Forelimb muscle (tissue), 1 donor: ENCODE data around the gene HRH3. TPM values are rescaled to one million over a fixed set of nuclear protein-coding genes. Genes with fewer than 3 reads are reported as not detected.

Experiments
- DNase-seq: peaks from one replicate; pipeline ENCODE4 v3.0.0-alpha.2; 2013; ENCODE audit warnings: low read depth
- polyA plus RNA-seq: library from polyadenylated mRNA; unstranded; fragments of 120-200 nt; gene quantifications from one replicate; pipeline ENCODE4 v1.2.1, GENCODE V29; 2013; ENCODE audit not compliant: insufficient read length

Gene HRH3
- 2.9 TPM for polyA plus RNA-seq

DNA sequence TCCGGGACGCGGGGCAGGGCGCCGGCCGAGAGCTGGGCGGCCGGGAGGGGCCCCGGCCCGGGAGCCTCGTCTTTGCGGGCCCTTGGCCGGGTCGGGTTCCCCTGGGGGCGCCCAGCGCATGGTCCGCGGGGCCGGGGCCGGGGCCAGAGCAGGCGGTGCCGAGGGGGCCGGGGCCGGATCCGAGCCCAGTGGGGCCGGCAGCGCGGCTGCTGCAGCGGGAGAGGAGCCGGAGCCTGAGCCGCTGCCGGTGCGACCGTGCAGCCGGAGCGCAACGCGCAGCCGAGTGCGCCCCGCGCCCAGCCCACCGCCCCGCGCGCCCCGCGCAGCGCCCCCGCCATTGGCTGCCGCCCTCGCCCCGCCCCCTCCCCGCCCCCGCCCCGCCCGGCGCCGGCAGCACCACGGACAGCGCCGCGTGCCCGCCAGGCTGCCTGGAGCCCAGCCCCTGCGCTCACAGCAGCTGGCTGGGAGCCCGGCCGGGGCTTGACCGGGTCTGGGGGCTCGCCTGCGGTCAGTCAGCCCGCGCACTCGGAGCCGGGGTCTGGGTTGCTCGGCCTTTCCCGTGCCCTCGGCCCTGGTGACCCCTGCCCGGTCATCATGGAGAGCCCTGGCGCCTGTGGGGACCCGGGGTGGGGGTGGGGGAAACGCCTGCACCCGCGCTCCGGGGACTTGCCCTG is at the start of gene HRH3:
TSS of gene HRH3 (minus strand) at position 287 of the 674 bp plus-strand sequence. CDS start 308 bp downstream, outside the sequence.
- no peak for DNase-seq

DNA sequence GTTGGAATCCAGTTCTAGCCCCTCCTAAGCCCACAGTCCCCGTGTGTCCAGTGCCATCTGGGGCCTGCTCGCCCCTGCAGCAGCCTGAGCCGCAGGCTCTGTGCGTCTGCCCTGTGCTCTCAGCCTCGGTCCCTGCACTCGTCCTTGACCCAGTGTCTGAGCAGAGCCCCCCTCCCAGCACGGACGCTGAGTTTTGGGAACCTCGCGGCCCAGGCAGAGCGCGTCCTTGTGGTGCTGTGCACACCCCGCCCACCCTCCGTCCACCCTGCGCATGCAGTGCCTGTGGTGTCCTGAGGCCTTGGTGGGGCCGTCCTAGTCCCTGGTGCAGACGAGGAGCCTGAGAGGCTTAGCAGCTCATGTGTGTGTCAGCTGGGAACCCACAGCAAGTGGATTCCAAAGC is 49.8 kb upstream of the HRH3 start:
- DNase-seq: no peak

DNA sequence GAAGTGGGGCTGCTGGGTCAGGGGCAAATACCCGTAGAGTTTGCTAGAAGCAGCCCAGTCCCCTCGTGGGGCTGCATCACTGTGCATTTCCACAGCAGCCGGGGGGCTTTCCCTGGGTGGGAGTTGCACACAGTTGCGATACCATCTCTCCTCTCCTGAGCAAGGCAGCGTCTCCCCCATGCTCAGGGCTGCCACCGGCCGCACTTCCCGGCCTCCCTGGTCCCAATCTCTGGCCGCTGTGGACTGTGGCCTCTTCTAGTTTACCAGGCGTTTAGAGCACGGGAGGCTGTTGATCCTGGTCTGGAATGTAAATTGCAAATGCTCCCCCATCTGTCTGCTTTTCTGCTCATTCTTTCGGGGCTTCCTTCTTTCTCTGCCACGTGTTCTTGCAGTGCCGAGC is 49.3 kb upstream of the HRH3 start:
- DNase-seq: no peak

DNA sequence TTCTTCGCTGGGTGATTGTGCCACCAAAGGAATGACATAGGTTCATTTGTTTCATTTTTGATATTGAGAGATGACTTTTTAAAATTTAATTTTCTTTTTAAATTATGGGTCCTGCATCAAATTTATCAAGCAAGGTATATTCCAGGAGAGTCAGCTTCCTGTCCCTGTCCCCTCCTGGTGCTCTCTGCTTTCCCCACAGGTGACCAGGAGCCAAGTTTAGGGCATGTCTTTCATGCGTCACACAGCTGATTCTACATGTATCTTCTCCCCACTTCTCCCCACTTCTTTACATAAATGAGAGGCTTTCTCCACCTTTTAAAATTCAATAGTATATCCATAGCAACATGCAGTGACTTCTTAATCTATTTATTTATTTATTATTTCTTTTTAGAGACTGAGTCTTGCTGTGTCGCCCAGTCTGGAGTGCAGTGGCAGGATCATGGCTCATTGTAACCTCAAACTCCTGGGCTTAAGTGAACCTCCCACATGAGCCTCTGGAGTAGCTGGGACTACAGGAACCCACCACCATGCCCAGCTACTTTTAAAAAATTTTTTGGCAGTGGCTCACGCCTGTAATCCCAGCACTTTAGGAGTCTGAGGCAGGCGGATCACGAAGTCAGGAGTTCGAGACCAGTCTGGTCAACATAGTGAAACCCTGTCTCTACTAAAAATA is 48.3 kb upstream of the HRH3 start:
- no peak for DNase-seq

DNA sequence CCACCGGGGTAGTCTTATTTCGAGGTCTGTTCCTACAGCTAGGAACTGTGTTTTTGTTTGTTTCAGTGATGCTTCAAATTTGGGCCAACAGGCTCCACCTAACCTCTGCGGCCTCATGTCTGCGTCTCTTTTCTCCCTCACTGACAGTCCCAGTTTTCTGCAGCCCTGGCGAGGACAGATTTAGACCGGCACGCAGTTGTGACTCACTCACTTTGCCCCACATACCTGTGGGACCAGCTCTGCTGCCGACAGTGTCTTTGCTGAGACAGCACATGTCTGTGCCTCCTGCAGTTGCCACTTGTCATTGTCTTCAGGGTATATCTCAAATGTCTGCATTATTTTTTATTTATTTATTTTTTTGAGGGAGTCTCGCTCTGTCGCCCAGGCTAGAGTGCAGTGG is 47.5 kb upstream of the HRH3 start:
- no peak for DNase-seq

DNA sequence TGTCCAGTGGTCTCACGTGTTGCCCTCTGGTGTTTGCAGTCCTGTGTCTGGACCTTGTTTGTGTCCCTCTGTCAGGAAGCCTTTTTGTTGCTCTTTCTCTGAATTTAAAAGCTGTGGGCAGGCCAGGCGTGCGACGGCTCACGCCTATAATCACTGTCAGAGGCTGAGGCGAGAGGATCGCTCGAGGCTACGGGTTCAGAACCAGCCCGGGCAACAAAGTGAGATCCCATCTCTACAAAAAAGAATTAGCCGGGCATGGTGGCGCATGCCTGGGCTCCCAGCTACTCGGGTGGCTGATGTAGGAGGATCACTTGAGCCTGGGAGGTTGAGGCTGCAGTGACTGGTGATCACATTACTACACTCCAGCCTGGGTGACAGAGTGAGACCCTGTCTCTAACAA is 46.8 kb upstream of the HRH3 start:
- no peak for DNase-seq

DNA sequence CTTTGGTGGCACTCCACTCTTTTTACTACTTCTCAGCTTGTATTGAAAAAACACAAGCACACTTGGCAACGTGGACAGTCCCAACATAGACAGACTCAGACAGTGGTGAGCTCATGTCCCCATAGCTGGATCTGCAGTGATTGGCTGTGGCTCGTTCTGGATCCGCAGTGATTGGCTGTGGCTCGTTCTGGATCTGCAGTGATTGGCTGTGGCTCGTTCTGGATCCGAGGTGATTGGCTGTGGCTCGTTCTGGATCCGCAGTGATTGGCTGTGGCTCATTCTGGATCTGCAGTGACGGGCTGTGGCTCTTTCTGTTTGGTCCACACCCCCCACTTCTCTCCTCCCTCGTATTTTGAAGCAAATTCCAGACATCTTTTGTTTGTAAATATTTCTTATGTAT is 46.3 kb upstream of the HRH3 start:
- DNase-seq: no peak

DNA sequence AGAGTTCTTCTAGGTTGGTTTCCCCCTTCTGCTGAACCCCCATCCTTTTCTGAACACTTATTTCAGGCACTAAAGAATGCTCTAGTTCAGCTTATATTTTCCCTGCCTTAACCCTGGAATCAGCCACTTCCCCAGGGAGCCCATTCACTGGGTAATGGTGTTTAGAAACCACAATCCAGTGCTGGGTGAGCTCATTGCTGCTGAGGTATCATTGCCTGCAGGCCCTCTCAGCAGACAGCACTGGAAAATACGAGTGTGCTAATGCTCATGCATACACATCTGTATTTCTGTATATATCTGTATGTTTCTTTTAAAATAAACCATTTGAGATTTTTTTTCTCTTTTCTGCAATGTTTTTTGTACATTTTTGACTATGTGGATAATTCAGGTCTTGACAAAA is 45.3 kb upstream of the HRH3 start:
- no peak for DNase-seq

DNA sequence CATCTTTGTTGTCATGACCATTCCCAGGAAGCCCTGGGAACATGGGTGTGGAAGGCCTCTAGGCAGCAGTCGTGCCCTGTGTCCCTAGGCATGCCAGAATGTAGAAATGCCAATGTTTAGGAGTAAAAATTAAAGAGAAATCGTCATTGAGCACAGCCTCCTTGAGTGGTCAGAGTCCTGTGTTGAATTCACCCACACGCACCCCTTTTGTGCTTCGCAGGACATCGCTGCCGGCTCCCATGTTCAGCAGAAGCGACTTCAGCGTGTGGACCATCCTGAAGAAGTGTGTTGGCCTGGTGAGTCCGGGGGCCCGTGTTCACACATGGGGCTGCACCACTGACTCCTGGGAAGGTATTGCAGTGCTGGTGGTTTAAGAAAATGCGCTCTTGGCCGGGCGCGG is 43.3 kb upstream of the HRH3 start:
- no peak for DNase-seq

DNA sequence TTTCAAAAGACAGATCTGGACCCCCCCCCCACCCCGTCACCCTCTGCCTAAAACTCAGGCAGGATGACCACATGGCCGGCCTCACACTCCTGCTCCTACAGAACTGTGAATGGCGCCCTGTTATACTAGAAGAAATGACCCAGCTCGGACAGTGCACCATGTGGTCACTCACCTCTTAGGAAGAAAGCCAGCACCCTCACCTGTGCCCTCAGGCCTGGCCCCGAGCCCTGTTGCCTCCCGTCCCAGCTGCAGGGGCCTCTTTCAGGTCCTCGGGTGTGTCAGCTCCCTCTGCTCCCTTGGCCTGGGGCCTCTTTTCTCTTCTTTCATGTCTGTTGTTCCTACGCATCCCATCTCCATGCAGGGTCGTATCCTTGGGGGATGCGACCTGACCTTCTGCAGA is 42.0 kb upstream of the HRH3 start:
- no peak for DNase-seq

DNA sequence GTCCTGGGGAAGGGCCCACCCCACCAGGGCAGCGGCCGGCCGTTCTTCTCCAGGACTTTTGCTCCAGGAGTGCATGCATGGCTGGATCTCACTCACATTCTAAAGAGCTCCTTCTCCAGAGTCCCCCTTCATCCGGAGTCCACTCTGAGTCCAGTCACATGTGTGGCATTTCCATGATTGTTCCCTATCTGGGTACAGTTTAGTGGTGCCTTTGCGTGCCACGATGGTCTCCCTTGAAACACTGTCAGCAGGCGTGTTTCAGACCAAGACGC is 39.2 kb upstream of the HRH3 start:
- DNase-seq: no peak

DNA sequence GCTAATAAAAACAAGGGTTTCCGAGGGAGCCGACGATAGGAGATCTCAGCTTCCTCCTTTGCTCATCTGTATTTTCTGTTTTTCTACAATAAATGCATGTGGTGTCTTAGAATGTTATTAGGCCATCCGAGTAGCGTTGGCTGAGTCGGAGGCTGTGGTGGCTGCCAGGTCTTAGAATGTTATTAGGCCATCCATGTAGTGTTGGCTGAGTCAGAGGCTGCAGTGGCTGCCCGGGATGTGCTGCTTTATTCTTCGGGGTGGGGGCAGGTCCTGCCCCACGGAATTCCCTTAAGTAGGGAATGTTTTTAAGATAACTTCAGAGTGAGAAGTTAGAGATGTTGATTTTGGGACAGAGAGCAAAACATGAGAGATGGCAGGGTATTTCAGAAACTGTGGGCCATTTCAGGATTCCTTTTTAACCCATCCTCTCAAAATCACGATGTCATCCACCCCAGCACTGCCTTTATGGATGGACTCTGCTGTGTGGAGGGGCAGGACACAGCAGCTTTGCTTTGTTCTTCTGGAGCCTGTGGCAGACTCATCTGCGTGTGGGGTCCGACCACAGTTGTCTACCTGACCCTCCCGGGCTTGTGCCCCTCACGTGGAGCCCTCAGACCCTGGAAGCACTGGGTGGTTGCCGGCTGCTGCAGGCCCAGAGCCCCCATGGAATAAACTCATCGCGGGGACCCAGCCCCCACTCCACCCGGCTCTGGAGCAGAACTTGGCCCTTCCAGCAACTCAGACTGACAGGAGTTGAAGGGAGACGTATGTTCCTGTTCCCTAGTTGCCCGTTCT is 38.6 kb upstream of the HRH3 start:
- DNase-seq: no peak

DNA sequence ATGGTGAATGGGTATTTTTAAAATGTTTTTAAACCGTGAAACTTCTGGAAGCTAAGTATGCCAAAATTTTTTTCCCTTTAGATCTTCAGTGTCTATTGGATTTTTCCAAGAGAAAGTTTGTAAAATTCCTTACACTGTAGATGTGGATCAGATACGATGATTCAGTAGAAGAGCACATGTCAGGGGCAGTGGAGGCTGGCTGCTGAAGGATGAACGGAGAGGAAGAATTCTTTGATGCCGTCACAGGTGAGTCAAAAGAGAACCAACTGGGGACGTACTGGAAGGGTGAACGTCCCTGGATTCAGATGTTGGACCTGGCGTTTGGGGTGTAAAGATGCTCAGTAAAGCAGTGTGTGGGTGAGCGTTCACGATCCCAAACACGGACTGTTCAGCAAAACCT is 35.9 kb upstream of the HRH3 start:
- no peak for DNase-seq

DNA sequence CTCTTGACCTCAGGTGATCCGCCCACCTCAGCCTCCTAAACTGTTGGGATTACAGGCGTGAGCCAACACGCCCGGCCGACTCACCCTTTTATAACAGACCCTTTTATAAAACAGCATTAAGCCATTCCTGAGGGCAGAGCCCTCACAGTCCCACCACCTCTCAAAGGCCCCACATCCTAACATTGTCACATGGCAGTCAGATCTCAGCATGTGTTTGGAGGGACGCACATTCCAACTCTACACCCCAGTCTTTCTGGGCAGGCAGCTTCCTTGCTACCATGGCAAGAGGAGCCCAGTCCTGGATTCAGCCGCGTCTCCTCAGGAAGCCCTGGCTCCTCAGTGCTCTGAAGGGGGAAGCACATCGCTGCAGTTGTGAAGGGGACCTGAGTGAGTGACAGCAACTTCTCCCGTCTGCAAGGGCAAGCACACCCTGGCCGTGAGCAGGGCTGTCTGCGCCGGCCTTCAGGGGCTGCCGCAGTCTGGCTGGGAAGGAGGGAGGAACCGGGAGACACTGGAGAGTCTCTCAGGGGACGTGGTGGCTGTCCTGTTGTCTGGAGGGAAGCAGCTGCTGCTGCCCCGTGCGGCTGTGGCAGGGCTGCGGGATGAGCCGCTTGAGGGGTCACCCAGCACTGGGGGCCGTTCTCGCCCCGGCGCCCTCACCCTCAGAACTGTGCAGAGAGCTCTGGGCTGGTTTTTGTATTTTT is 34.1 kb upstream of the HRH3 start:
- DNase-seq: no peak

DNA sequence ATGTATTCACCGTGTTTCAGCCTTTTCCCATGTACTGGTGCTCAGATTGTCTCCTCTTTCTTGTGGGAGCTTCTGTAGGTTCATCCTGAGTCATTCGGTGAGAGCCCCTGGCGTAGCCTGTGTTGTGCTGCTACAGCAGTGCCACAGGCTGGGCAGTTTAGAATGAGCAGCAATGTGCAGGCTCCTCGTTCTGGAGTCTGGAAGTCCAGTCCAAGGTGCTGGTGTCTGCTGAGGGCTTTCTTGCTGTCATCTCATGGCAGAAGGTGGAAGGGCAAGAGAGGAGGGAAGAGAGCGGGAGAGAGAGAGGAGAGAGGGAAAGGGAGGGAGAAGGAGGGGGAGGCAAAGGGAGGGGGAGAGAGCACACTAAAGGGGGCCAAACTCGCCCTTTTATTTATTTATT is 33.3 kb upstream of the HRH3 start:
- DNase-seq: no peak

DNA sequence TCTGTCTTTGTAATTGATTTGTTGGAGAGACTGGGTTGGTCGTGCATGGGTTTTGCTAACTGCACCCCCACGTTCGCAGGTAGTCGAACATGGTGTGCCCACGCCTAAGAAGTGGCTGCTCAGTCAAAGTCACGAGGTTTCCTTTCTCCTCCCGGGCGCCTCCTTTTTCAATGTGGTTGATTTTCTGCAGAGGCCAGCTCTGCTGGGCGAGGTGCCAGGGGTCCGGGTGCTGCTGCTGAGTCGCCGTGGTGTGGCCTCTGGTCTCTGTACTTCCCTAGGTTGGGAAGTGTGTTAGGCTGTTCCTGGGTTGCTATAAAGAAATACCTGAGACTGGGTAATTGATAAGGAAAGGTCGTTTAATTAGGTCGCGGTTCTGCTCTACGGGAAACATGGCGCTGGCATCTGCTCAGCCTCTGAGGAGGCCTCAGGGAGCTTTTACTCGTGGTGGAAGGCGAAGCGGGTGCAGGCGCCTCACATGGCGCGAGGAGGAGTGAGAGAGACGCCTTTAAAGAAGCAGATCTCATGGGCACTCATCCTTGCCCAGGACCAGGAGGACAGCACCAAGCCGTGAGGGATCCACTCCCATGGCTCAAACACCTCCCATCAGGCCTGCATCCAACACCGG is 32.4 kb upstream of the HRH3 start:
- no peak for DNase-seq

DNA sequence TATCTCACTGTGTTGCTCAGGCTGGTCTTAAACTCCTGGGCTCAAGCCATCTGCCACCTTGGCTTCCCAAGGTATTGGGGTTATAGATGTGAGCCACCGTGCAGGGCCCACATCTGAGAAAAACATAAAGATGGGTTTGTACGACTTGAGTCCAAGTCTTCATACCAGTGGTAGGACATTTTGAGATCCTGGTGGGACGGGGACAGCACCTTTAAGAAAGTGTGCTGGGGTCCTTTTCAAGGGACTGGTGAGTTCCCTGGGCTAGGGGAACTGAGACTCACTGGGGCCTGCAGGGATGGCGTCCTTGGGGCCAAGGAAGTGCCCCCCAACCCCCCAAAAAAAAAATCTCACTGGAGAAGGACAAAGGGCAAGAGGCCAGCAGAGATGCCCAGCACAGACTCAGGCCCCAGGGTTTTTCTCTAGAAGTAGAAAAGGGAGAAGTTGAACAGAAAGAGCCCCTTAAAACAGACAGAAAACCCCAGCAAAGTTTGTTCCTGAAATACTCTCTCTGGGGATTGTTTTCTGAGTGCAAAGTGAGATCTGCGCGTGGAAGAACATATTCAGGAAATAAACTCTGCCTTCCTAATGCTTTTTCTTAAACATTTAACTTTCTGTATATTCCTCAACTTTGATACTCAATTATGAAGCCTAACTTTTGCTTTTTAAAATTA is 28.9 kb upstream of the HRH3 start:
- no peak for DNase-seq

DNA sequence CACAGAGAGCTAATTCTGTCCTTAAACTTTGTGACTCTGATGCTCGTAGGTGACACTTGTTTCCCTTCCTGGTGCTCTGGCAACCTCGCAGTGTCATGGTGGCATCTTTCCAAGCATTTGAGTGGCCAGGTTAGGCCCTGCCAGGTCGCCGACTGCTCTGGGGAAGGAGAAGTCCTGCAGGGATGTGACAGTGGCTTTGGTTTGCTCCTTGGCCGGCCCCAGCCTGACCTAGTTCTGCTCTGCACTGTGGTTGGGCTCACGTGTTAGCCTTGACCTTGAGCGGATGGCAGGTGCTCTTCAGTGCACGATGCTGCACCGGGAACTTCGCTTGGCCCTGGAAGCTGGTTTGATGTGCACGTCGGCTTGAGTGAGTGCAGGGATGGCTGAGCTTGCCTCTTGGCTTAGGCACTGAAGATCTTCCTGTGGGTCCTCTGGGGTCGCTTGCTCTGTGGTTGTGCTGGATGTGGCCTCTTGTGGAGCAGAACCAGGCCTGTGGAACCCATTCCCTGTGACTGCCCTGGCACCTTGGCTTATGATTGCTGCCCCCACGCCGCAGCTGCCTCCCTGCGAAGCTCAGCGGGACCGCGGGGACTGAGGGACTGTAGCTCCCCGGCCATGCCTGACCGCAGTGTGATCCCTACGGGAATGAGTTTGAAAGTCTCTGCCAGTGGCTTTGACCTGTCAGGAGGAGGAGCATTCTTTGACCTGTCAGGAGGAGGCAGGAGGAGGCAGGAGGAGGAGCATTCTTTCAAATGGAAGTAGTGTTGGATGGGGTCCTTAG is 27.0 kb upstream of the HRH3 start:
- no peak for DNase-seq

DNA sequence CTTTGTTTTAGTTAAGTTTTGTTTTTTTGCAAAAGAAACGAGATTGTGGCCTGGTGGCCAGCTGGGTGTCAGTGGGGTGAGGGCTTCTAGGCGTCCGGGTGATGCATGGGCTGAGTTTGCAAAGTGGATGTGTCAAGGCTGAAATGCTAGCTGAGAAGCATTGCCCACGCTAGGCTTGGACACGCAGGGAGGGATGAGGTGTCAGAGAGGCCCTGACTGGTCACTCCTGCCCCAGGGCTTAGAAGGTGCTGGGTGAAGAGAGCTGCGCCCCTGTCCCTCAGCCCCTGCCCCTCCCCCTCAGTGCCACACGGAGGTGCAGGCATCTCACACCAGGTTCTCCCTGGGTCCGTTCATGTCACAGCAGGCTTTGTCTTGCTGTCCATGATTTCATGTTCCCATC is 26.4 kb upstream of the HRH3 start:
- no peak for DNase-seq

DNA sequence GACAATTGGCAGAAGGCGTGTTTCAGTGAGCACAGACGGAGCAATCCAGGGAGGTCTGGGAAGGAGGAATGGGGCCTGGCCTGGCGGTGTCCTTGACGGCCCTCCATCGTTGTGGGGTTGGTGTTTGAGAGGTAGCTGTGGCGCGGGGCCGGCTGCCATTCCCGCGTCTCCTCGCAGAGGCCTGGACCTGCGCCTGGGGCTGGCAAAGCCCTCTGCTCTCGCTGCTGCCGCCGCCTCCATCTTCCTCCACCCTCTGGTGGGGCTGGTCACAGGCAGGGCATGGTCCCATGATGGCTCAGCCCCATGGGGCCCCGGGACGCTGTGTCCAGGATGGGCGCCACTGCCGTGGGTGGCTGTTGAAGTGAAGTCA is 25.8 kb upstream of the HRH3 start:
- DNase-seq: no peak

DNA sequence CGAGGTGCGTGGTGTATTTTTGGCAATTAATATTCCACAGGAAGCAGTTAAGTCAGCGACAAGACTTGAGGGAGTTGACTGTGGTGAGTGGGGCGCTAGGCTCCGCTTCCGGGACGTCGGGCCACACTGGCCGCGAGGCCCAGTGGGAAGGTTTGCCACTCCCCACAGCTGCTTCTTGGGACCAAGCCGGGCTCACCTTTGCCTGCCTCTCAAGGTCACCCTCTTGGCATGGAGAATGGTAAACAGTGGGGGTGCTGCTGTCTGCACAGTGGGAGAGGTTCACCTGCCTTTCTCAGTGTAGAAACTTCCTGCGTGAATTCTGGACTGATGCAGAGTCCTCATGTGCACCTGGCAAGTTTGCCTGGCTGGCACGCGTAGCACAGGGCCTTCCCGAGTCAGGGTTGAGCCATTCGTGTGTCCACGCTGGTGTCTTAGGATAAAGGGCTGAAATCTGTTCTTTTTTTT is 24.6 kb upstream of the HRH3 start:
- DNase-seq: no peak
